HG02571 (cell line): ENCODE data around the gene SIRPA.

Experiments
- ATAC-seq: cut with Tn5 transposase; IDR thresholded peaks from one replicate; pipeline ENCODE4 v1.9.1; 2021; ENCODE audit warnings: mild to moderate bottlenecking, moderate library complexity; ENCODE audit not compliant: unreplicated experiment

Gene SIRPA

DNA sequence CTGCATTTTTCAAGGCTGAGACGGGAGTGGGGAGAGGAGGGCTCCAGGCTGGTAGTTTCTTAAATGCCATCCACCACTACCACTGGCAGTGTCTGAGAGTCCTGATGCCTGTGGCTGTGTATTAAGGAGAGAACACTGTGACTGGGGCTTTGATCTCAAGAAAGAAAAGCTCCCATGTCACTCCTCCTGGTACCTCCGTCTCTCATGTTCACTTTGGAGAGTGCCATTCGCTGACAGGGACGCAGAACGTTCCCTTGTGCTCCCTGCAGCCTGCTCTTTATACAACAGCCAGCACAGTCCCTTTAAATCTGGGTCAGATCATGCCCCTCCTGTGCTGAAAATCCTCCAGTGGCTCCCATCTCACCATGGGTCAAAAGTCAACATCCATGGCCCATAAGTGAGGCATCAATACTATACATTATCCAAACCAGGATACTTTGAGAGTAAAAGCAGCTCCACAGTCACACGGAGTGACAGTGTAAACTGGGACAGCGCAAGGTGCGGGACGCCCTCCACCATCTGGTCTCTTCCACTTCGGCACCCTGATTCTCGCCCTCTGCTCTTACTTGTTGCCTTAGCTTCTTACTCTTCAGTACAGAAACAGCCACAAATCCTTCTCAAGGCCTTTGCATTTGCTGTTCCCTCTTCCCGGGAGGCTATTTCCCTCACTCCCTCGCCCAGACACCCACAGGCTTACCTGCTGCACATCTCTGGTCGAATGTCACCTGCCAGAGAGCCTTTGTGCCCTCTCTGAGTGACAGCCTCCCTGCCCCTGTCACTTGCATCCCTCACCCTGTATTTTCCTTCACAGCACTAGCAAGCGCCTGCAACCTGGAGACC, 78.6 kb downstream of the SIRPA start:
- ATAC-seq: no peak

DNA sequence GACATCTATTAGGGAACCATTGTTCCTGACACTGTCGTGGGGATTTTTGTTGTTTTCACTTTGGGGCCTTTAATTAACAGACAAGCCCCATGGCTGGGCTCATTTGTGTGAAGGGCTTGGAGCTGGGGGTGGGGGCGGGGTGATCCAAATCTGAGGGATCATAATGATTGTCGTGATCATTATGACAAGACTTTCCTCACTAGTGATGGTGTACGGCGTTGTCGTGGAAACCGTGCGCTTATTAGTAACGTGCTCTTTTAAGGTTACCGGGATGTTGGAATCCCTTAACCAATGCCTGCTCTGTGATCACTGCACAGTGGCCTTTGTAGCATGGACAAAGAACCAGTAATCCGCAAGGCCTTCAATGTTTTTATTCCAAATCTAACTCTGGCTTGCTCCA, 80.1 kb downstream of the SIRPA start:
- no peak for ATAC-seq

DNA sequence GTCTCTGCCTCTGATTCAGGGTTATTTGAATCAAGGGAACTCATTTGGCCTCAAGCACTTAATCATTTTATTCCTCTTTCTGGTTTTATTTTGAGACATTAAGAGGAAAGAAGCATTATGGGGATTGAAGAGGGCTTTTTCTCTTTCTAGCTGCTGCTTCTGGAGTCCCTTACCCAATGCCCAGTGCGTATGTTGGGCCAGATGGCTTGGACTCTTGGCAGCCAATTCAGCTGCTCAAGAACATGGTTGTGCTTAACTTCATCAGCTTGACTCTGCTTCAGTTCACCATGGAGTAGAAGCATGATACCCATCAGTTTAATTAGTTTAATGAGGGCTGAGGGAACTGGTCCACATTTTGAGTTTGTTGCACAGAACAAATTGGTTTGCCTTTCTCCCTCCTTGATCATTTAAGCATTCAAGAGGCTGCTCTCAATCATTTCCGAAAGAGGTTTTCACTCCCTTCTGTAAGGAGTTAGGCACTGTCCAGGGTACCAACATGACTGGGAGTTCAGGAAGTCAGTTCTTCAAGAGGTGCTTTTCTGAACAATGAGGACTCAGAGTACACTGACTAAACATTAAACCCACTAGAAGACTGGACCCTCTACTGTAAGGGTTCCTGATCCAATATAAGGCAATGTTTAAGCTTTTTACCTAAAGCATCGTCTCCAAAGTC, 84.0 kb downstream of the SIRPA start:
- no peak for ATAC-seq

DNA sequence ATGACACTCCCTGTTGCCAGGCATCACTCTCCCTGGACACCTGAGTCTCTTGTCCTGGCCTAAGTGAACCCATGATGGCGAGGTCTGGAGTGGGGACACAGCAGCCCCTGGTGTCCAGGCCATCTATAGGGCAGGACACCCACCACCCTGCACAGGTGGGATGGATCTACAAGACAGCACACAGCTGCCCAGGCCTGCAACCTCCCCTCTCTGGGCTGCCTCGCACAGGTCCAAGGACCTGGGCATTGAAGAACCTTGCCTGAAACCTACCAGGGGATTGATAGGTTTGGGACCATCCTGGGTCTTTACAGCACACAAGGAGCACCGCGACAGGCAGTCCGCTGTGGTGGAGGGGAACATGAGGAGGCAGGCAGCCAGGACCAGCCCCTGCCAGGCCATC, 87.5 kb downstream of the SIRPA start:
- ATAC-seq: no peak

DNA sequence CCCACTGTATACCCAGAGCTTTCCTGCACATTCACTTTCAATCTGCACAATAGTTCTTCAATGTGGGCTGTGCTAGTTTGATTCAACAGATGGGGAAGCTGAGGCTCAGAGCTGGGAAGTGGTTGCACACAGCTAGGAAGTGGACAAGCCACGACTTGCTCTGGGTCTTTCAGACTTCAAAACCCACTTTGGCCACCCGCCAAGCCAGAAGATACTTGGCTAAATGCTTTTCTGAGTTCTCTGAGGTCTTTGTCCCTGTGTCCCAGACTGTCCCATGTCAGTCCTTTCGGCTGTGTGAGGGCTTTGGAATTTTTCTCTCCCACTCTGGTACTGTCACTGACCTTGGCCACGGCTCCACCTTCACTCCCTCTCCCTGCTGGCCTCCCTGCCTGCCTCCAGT, 88.1 kb downstream of the SIRPA start:
- no peak for ATAC-seq

DNA sequence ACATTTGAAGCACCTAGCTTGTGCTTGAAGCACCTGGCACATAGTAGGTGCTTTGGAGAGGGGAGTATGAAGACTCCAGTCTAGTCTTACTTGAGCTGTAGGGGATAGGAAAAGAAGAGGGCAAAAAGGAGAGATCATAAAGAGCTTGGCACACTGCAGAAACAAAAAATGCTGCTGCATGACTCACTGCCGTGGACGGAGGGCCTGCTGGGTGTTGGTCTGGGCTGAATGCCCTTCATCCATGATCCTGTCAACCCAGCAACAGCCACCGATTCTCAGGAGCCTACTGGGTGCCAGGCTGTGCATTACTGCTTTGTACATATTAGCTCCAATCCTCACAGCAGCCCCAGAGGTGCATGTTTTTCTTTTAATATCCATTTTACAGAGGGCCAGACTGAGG, 92.6 kb downstream of the SIRPA start:
- ATAC-seq: no peak
